Astrocyte of the spinal cord (primary cell): ENCODE results near the gene HDAC5.

Source experiments
- DNase-seq: peaks from one replicate; pipeline ENCODE4 v3.0.0; 2011; ENCODE audit warnings: low read depth, low spot score
- H3K4me3 ChIP-seq: 2 replicates; pipeline ENCODE4 v1.5.1; 2011; ENCODE audit warnings: low read depth, mild to moderate bottlenecking, low read length, moderate library complexity
- in situ Hi-C: cut with HindIII; loops from 2 replicates; pipeline ENCODE4 v1.10.0; 2017; ENCODE audit warnings: low sequenced_read_pairs
- TF ChIP-seq, protein P1 (sequence below): IDR thresholded peaks from 2 replicates; pipeline ENCODE4 v1.5.1; 2012; ENCODE audit warnings: low read depth, mild to moderate bottlenecking, low read length, inconsistent platforms

HDAC5 gene

DNA sequence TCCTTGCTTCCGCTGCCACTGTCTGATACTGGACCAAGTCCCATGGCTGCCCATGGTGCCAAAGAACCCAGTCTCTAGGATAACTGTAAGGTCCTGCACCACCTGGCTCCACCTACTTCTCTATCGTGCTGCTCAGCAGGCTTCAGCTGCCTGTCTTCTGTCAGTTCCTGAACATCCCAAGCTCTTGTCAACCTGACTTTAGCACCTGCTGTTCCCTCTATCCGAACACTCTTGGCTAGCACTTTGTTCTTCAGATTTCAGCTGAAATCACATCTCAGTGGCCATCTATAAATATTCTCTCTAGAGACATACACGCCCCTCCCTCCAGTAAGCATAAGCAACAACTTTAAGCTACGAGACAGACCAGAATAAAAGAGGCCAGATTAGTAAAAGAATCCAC, 93.7 kb downstream of the HDAC5 start:
- no peak for DNase-seq
- TF ChIP-seq, protein P1, sequence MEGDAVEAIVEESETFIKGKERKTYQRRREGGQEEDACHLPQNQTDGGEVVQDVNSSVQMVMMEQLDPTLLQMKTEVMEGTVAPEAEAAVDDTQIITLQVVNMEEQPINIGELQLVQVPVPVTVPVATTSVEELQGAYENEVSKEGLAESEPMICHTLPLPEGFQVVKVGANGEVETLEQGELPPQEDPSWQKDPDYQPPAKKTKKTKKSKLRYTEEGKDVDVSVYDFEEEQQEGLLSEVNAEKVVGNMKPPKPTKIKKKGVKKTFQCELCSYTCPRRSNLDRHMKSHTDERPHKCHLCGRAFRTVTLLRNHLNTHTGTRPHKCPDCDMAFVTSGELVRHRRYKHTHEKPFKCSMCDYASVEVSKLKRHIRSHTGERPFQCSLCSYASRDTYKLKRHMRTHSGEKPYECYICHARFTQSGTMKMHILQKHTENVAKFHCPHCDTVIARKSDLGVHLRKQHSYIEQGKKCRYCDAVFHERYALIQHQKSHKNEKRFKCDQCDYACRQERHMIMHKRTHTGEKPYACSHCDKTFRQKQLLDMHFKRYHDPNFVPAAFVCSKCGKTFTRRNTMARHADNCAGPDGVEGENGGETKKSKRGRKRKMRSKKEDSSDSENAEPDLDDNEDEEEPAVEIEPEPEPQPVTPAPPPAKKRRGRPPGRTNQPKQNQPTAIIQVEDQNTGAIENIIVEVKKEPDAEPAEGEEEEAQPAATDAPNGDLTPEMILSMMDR, result no peak
- in situ Hi-C loops, result no loop called here
- no peak overlapping the region for H3K4me3 ChIP-seq
